Loucy (cell line): Measurements from ENCODE around the gene RPL39L.

Experiments
- EZH2phosphoT487 ChIP-seq: fragments of 200-600 bp; IDR thresholded peaks from 2 replicates; pipeline ENCODE4 v1.6.1; 2018; ENCODE audit warnings: antibody characterized with exemption, mild to moderate bottlenecking, moderate library complexity, borderline replicate concordance
- TF ChIP-seq, protein P1 (sequence below): fragments of 200-600 bp; sonication (generic); conservative IDR thresholded peaks from 2 replicates; pipeline ENCODE4 v1.5.1; 2014; ENCODE audit warnings: mild to moderate bottlenecking, antibody characterized with exemption, low read length

DNA sequence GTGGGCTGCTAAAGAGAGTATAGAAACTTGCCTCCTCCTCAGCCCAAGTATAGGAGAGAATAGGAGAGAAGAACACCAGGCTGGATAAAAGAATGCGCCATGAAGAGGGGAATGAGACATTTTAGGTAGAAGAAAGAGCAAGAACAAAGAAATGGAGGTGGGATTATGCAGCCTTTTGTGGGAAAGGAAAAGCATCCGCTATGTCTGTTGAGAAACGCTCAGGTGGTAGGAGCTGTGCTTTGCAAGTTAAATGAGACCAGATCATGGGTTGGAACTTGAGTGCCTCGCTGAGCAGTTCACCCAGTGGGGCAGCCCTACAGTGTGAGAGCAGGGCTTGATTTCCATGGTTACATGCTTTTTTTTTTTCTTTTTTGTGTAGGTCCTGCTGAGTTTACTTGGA is 46.5 kb upstream of the RPL39L start:
- TF ChIP-seq, protein P1, sequence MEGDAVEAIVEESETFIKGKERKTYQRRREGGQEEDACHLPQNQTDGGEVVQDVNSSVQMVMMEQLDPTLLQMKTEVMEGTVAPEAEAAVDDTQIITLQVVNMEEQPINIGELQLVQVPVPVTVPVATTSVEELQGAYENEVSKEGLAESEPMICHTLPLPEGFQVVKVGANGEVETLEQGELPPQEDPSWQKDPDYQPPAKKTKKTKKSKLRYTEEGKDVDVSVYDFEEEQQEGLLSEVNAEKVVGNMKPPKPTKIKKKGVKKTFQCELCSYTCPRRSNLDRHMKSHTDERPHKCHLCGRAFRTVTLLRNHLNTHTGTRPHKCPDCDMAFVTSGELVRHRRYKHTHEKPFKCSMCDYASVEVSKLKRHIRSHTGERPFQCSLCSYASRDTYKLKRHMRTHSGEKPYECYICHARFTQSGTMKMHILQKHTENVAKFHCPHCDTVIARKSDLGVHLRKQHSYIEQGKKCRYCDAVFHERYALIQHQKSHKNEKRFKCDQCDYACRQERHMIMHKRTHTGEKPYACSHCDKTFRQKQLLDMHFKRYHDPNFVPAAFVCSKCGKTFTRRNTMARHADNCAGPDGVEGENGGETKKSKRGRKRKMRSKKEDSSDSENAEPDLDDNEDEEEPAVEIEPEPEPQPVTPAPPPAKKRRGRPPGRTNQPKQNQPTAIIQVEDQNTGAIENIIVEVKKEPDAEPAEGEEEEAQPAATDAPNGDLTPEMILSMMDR: no peak
- TF ChIP-seq EZH2phosphoT487: no peak
